HG02588 (cell line): ENCODE results near the gene HDC.

ENCODE experiments used
- ATAC-seq: cut with Tn5 transposase; IDR thresholded peaks from one replicate; pipeline ENCODE4 v1.9.1; 2021; ENCODE audit warnings: mild to moderate bottlenecking, moderate library complexity; ENCODE audit not compliant: unreplicated experiment

Gene HDC

GRCh38 chr15:50265620-50266019 is at the start of gene HDC:
Gene HDC (minus strand): TSS chr15:50265726. CDS start chr15:50265623, 103 bp downstream.
- ATAC-seq, result no peak

GRCh38 chr15:50312636-50313035 is 47.1 kb upstream of the HDC start:
- no peak for ATAC-seq

GRCh38 chr15:50307799-50308198 is 42.3 kb upstream of the HDC start:
- no peak for ATAC-seq

- no peak for ATAC-seq
Measured at GRCh38 chr15:50304836-50305235, 39.3 kb upstream of the HDC start.

- ATAC-seq, result no peak
Measured at GRCh38 chr15:50302581-50302980, 37.1 kb upstream of the HDC start.

- no peak for ATAC-seq
Measured at GRCh38 chr15:50298340-50298739, 32.8 kb upstream of the HDC start.

- no peak for ATAC-seq
Measured at GRCh38 chr15:50295966-50296365, 30.4 kb upstream of the HDC start.

GRCh38 chr15:50289749-50290148 is 24.2 kb upstream of the HDC start:
- no peak for ATAC-seq

- no peak for ATAC-seq
Measured at GRCh38 chr15:50287324-50288116, 22.0 kb upstream of the HDC start.

- no peak for ATAC-seq
Measured at GRCh38 chr15:50281427-50281826, 15.9 kb upstream of the HDC start.

GRCh38 chr15:50280271-50280670 is 14.7 kb upstream of the HDC start:
- ATAC-seq, result no peak

- ATAC-seq, result no peak
Measured at GRCh38 chr15:50278496-50278895, 13.0 kb upstream of the HDC start.

- no peak for ATAC-seq
Measured at GRCh38 chr15:50277370-50277769, 11.8 kb upstream of the HDC start.

- ATAC-seq, result no peak
Measured at GRCh38 chr15:50275908-50276307, 10.4 kb upstream of the HDC start.

GRCh38 chr15:50275091-50275490 is 9.6 kb upstream of the HDC start:
- no peak for ATAC-seq

- ATAC-seq, result no peak
Measured at GRCh38 chr15:50267577-50267976, 2.1 kb upstream of the HDC start.

- no peak for ATAC-seq
Measured at GRCh38 chr15:50262533-50262932, 3.0 kb downstream of the HDC start.

- no peak for ATAC-seq
Measured at GRCh38 chr15:50261981-50262380, 3.5 kb downstream of the HDC start.

- ATAC-seq, result peak; percentile 51
Measured at GRCh38 chr15:50260969-50261496, 4.5 kb downstream of the HDC start.

GRCh38 chr15:50259276-50259675 is 6.2 kb downstream of the HDC start:
- no peak for ATAC-seq

GRCh38 chr15:50257924-50258323 is 7.6 kb downstream of the HDC start:
- ATAC-seq, result no peak

GRCh38 chr15:50257332-50257731 is 8.2 kb downstream of the HDC start:
- no peak for ATAC-seq
